SHP77 treated with DMSO at 0.1 percent for 48 hours (cell line): Measurements from ENCODE around the gene SIRT7.

ENCODE experiments used
- DNase-seq: peaks from one replicate; lab custom pipeline; 2025; lab: John Stamatoyannopoulos, UW

SIRT7 gene

GRCh38 chr17:81917565-81918332, at the start of gene SIRT7:
Gene SIRT7 (minus strand): TSS chr17:81918176. CDS start chr17:81918131, 45 bp downstream.
- peak; percentile 67 for DNase-seq

- DNase-seq, result no peak
Measured at GRCh38 chr17:81967244-81967532, 49.2 kb upstream of the SIRT7 start.

DNA sequence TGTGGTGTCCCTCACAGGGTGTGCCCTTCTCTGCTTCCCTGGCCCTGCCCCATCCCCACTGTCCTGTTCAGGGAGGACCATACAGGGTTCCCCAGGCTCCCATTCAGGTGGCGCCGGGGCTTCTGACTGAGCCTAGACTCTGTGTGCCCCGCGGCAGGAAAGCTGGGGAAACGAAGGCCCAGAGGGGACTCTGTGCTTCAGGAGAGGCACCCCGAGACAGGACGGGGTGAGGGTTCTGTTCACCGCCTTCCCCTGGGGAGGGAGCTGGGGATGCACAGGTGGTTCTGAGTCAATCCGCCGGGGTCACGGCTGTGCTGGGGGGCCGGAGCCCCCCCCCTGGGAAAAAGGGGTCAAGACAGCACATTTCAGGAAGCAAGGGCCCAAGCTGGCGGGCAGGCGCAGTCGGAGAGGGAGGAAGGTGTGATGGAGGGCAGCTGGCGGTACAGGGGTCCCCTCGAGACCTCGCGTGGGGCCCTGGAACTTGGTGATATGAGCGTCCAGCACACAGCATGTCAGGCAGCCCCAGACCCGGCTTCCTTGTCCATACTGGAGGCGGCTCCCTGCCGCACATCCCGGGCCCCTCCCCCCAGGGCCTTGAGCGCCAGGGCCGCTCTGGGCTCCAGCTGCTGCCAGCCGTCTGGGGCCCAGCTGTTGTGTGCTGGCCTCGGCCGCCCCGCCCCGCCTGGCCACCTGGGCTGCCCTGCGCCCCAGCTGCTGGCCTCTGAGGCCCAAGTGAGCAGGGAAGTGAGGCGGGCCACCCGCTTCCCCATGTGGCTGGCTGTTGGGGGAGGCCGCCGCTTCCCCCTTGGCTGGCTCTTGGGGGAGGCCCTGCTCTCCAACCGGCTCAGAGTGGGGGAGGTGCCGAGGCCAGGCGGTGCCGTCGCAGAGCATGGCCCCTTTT, 48.6 kb upstream of the SIRT7 start:
- peak; percentile 71 for DNase-seq

DNA sequence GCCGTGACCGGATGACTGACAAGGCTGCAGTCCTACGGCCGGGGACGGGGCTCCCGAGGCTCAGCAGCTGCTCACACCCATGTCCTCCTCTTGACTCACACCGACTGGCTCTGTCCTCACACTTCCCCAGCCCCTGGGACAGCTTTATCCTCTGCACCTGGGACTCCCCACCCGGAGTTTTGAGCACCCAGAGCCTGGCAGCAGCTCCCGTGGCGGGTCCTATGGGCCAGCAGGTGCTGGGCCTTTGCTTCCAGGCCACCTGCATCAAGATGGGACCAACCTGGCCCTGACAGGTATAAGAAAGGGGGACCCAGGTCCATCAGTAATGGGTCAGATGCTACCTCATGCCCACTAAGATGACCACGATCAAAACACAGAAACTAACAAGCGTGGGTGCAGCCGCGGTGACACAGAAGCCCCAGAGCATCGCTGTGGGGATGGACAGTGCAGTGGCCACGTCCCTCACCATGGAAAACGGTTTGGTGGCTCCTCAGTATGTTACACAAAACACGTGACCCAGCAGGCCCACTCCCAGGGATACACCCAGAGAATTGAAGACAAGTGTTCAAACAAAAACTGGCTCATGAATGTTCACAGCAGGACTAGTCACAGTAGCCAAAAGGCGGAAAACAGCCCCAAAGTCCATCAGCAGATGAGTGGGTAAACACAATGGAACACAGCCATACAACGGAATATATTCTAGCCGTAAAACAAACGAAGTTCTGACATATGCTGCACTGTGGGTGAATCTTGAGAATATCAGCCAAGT, 46.3 kb upstream of the SIRT7 start:
- no peak for DNase-seq

DNA sequence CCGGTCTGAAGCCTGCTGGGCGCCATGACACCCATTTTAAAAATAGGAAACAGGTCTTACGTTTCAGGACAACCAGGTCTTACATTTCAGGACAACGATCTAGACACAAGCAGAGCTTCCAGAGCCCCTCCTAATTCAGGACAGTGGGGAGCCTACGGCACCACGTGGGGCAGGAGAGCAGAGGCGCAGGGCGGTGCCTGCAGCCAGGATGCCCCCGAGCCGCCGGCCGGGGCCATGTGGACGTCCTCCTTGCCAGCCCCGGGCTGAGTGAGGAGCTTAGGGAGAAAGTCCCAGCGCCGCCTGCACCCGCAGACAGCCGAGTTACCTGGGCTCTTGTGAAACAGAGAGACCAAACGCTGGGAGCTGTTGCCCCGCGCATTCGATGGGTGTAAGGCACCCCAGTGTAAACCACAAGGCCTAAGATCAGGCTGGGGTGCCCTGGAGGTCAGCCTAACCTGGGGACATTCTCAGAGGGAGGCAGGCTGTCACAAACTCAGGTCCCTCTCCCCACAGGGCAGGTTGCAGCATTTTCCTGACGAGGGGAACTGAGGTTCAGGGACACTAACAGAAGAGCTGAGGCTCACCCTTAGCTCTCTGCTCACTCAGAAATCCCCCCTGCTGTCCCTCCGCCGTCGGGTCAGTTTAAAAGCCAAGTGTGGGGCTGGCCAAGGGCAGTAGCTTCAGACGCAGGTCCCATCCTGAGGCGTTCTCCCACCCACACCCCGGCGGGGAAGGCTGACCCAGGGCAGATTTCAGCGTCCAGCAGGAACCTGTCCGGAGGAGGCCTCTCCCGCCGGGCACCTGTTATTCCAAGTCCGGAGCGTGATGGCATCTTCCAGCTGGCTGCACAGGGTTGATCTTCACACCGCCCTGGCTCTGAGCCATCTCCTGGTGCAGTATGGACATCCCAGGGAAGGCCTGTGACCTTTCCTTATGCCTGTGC, 44.8 kb upstream of the SIRT7 start:
- DNase-seq, result no peak

GRCh38 chr17:81961521-81962498, 43.8 kb upstream of the SIRT7 start:
- no peak for DNase-seq

DNA sequence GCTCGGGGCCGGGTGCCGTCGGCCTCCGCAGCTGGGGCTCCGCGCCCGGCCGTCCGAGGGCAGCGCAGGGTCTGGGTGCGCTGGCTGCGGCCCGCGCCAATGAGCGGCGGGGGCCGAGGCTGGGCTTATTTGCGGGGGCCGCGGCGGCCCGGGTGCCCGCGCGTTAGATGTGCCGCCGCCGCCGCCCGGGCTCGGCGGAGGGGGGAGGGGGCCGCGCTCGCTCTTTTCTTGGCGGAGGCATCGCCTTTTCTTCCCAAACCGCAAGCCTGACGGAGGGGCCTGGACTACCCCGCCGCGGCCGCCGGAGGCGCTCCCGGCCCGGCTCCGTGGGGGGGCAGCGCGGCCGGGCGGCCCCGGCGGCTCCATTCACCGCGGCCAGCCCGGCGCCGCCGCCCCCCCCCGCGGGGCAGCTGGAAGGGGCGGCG, 43.1 kb upstream of the SIRT7 start, which contains the start of gene NOTUM:
TSS of gene NOTUM (minus strand) at position 101 of the 425 bp plus-strand sequence. CDS start 278 bp downstream, outside the sequence.
- no peak for DNase-seq

DNA sequence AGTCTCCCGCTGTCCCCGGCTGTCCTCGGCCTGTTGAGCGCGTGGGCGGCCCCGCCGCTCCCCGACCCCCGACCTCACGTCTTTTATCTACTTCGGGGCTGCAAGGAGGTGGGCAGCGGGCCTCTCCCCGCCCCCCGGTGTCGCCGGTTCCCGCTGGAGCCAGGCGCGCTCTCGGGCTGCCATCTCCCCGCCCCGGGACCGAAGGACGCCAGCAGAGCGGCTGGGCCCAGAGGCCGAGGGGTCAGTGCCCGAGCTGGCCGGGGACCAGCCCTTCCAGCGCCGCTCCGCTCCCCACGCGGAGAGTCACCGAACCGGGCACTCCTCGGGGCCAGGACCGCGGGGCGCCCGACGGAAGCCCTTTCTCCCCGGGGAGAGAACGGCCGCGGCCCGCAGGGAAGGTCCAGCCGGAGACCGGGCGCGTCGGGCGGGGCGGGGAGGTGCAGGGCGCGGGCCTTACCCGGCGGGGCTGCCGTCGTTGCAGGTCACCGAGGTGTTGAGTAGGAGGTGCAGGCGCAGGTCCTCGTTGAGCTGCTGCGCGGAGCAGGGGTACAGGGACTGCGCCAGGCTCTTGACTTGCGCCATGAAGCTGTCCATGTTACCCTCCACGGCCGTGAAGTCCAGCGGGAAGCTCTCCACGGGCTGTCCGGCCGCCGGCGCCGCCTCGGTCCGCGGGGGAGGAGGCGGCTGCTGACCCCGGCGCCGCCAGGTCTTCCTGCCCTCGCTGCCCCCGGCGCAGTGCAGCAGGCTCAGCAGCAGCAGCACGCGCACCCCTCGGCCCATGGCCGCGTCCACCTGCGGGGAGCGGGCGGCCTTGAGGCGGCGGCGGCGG, 42.4 kb upstream of the SIRT7 start:
- no peak for DNase-seq

GRCh38 chr17:81959362-81960129, 41.6 kb upstream of the SIRT7 start:
- no peak for DNase-seq

GRCh38 chr17:81958633-81959342, 40.8 kb upstream of the SIRT7 start:
- DNase-seq, result no peak

DNA sequence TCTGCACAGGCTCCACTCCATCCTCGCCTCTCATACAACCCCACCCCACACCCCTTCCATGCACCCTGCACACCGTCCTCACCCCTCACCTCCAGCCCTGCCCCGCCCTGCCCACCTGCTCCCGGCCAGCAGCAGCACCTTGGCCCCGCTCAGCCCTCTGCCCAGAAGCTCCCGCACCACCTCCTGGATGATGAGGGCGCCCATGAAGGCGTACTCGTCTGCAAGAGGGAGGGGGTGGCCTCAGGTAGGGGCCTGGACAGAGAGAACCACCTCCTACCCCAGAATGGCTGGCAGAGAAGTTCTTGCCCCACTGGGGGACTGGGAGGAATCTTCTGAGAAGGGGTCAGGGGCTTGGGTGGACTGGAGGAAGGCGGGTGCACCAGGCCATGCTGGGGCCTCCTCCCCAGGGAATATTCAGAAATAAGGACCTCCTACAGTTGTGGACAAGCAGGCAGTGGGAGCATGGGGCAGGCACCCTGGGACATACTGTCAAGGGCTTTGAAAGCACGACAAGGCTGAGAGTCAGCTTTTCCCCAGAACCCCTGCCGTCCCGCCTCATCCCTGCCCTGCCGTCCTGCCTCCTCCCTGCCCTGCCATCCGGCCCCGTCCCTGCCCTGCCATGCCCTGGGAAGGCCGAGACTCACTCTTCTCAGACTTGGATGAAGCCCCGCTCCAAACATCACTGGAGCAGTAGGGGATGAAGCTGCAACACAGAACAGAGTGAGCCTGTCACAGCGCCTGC, 39.9 kb upstream of the SIRT7 start:
- DNase-seq, result no peak

DNA sequence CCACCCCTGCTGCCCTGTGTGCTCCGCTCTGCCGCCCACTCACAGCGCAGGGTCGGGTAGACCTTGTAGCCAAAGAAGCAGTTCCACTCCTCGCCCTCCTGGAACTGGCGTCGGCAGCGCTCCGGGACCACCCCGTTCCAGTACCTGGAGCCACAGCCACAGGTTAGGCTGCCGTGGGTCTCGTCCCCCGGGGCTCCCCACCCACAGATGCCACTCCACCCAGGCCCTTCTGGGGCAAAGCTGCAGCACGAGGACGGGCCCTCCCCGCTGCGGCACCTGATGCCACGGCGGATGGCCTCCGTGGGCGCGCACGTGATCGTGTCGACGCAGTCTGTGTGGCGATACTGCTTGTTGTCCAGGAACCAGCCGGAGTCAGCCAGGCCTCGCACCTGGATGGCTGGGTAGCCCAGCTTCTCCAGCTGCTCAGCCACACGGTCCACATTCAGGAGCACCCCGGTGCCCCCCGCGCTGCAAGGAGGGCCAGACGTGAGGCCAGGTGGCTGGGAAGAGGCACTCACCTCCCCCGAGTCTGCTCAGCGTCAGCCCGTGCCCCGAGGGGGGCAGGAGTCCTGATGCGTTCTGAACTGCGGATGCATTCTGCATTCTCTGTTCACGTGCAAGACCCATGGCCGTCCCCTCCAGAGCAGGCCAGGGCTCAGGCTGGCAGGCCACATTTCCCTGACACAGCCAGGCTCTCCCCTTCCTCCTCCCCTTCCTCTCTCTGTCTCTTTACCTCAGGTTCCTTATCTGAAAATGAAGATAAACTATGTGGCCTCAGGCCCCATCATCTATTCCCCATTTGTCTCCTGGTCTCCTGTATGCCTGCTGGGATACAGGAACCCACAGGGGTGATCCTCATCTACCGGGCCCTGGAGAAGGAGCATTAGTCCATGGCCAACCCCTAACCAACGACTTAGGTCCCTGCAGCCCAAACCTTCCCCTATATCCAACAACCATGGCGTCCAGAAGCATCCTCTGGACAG, 38.9 kb upstream of the SIRT7 start:
- no peak for DNase-seq

- DNase-seq, result no peak
Measured at GRCh38 chr17:81955756-81956544, 38.0 kb upstream of the SIRT7 start.

- DNase-seq, result no peak
Measured at GRCh38 chr17:81955058-81955681, 37.2 kb upstream of the SIRT7 start.
